Umbilical cord (tissue), 2 donors: ENCODE results near the gene ADM2. TPM values are rescaled to one million over a fixed set of nuclear protein-coding genes. Genes with fewer than 3 reads are reported as not detected.

Experiments used
- DNase-seq: peaks from one replicate; pipeline ENCODE4 v3.0.0-alpha.2; 2015; ENCODE audit warnings: low spot score
- total RNA-seq: library from RNA; depleted of rRNA; stranded (reverse); fragments of >200 nt; gene quantifications from one replicate; pipeline ENCODE4 v1.2.3, GENCODE V29; 2014; ENCODE audit warnings: low replicate concordance; ENCODE audit not compliant: insufficient read depth

Gene ADM2
- total RNA-seq, 1 donor from 2014 or later: 0.72 TPM

GRCh38 chr22:50467341-50467740 is 14.0 kb upstream of the ADM2 start:
- no peak for DNase-seq

GRCh38 chr22:50467773-50468440 is 13.4 kb upstream of the ADM2 start:
- DNase-seq: no peak

- no peak for DNase-seq
These were observed 12.7 kb upstream of the ADM2 start for GRCh38 chr22:50468626-50469025.

GRCh38 chr22:50469377-50470305 is 11.7 kb upstream of the ADM2 start:
- peak; percentile 39 for DNase-seq

- no peak for DNase-seq
These were observed 10.9 kb upstream of the ADM2 start for GRCh38 chr22:50470491-50470890.

GRCh38 chr22:50471197-50471847 is 10.0 kb upstream of the ADM2 start:
- no peak for DNase-seq

- no peak for DNase-seq
These were observed 9.4 kb upstream of the ADM2 start for GRCh38 chr22:50471962-50472361.

- DNase-seq: no peak
These were observed 8.3 kb upstream of the ADM2 start for GRCh38 chr22:50473088-50473487.

- peak; percentile 34 for DNase-seq
These were observed 7.3 kb upstream of the ADM2 start for GRCh38 chr22:50473855-50474671.

GRCh38 chr22:50474710-50475651 is 6.4 kb upstream of the ADM2 start, which contains the start of gene SBF1:
Gene SBF1, minus strand, starts transcription at chr22:50475035. Its CDS starts 195 bp downstream, at chr22:50474840.
- DNase-seq: peak; percentile 93

- DNase-seq: no peak
These were observed 5.7 kb upstream of the ADM2 start for GRCh38 chr22:50475652-50476002.

- DNase-seq: no peak
These were observed 4.5 kb upstream of the ADM2 start for GRCh38 chr22:50476868-50477267.

- DNase-seq: no peak
These were observed 3.4 kb upstream of the ADM2 start for GRCh38 chr22:50477923-50478322.

GRCh38 chr22:50479721-50480120 is 1.6 kb upstream of the ADM2 start:
- DNase-seq: no peak

- DNase-seq: no peak
These were observed 301 bp upstream of the ADM2 start for GRCh38 chr22:50481045-50481439.

GRCh38 chr22:50482107-50483074 is 1.0 kb downstream of the ADM2 start:
- no peak for DNase-seq

- no peak for DNase-seq
These were observed 1.8 kb downstream of the ADM2 start for GRCh38 chr22:50483106-50483505.

GRCh38 chr22:50483556-50483955 is 2.2 kb downstream of the ADM2 start:
- DNase-seq: no peak
